SK-N-SH (cell line): ENCODE data around the gene SORL1. TPM values are rescaled to one million over a fixed set of nuclear protein-coding genes. Genes with fewer than 3 reads are reported as not detected.

Source experiments
- CTCF ChIA-PET: fragments of 300-600, 350-600 bp; formaldehyde crosslinking; extraction: SDS; loops from one replicate; lab custom pipeline; 2021; lab: Yijun Ruan, JAX
- POLR2A ChIA-PET: fragments of 350-600 bp; sonication (Branson Sonifier 250); formaldehyde crosslinking; extraction: SDS; loops from one replicate; lab custom pipeline; 2020; ENCODE audit warnings: antibody characterized with exemption, inconsistent platforms; lab: Yijun Ruan, JAX
- DNase-seq: peaks from one replicate; pipeline ENCODE4 v3.0.0; 2012
- H2AFZ ChIP-seq: fragments of 200-600 bp; sonication (generic); 2 replicates; pipeline ENCODE4 v1.8.1; 2016; ENCODE audit warnings: antibody characterized with exemption, mild to moderate bottlenecking, low read depth
- H3F3A ChIP-seq: fragments of 200-600 bp; sonication (generic); replicated peaks from 2 replicates; pipeline ENCODE3; 2016; ENCODE audit warnings: antibody characterized with exemption, mild to moderate bottlenecking; ENCODE audit not compliant: insufficient read depth
- H3K27ac ChIP-seq, 2 experiments: fragments of 200-500 bp in 1 of 2; fragments of 200-600 bp in 1 of 2; sonication (Bioruptor generic) in 1 of 2; sonication (generic), shearing (Covaris generic) in 1 of 2; 2 replicates each; pipeline versions ENCODE4 v1.5.1 to v1.6.1; 2014 to 2016; ENCODE audit warnings: low read depth in 2 of 2, inconsistent platforms in 1 of 2, low read length in 1 of 2, mild to moderate bottlenecking in 1 of 2, mixed read lengths in 1 of 2
- H3K27me3 ChIP-seq: fragments of 200-600 bp; sonication (generic), shearing (Covaris generic); 2 replicates; pipeline ENCODE4 v1.6.1; 2016; ENCODE audit warnings: mixed run types; ENCODE audit not compliant: insufficient read depth
- H3K36me3 ChIP-seq, 2 experiments: fragments of 200-500 bp in 1 of 2; fragments of 200-600 bp in 1 of 2; sonication (Bioruptor generic) in 1 of 2; sonication (generic) in 1 of 2; replicated peaks in 1 of 2; 2 replicates each; pipeline versions ENCODE3 to v1.5.1; 2014 to 2016; ENCODE audit warnings: low read length in 1 of 2, mild to moderate bottlenecking in 1 of 2; ENCODE audit not compliant: insufficient read depth in 2 of 2, control insufficient read depth in 1 of 2
- H3K4me1 ChIP-seq, 2 experiments: fragments of 200-500 bp in 1 of 2; fragments of 200-600 bp in 1 of 2; sonication (Bioruptor generic) in 1 of 2; sonication (generic), shearing (Covaris generic) in 1 of 2; 2 replicates each; pipeline versions ENCODE4 v1.5.1 to v1.6.1; 2014 to 2016; ENCODE audit warnings: low read depth in 1 of 2, low read length in 1 of 2, mixed run types in 1 of 2; ENCODE audit not compliant: insufficient read depth in 2 of 2, control insufficient read depth in 1 of 2
- H3K4me2 ChIP-seq: fragments of 200-600 bp; sonication (generic), shearing (Covaris generic); 2 replicates; pipeline ENCODE4 v1.6.1; 2017; ENCODE audit warnings: mixed run types
- H3K4me3 ChIP-seq, 2 experiments: fragments of 200-500 bp in 1 of 2; fragments of 200-600 bp in 1 of 2; sonication (Bioruptor generic) in 1 of 2; sonication (generic), shearing (Covaris generic) in 1 of 2; 2 replicates each; pipeline versions ENCODE4 v1.5.1 to v1.8.1; 2014 to 2016; ENCODE audit warnings: low read depth in 2 of 2, inconsistent platforms in 1 of 2, low read length in 1 of 2, mild to moderate bottlenecking in 1 of 2, mixed read lengths in 1 of 2, moderate library complexity in 1 of 2
- H3K79me2 ChIP-seq: fragments of 200-600 bp; sonication (generic); 2 replicates; pipeline ENCODE4 v1.8.1; 2017; ENCODE audit warnings: mild to moderate bottlenecking; ENCODE audit not compliant: insufficient read depth
- H3K9ac ChIP-seq: fragments of 200-600 bp; sonication (generic); 2 replicates; pipeline ENCODE4 v1.6.1; 2017; ENCODE audit warnings: mixed run types
- H3K9me2 ChIP-seq: fragments of 200-600 bp; sonication (generic); 2 replicates; pipeline ENCODE4 v1.6.1; 2017; ENCODE audit warnings: mixed run types
- H3K9me3 ChIP-seq: fragments of 200-600 bp; sonication (generic); 2 replicates; pipeline ENCODE4 v1.6.1; 2017; ENCODE audit warnings: mixed run types, mild to moderate bottlenecking, moderate library complexity
- H4K20me1 ChIP-seq: fragments of 200-600 bp; sonication (generic); 2 replicates; pipeline ENCODE4 v1.6.1; 2017; ENCODE audit warnings: mild to moderate bottlenecking, mixed run types; ENCODE audit not compliant: insufficient read depth
- ELF1 ChIP-seq: IDR thresholded peaks from 2 replicates; pipeline ENCODE4 v1.4.0; 2012
- EZH2phosphoT487 ChIP-seq: fragments of 200-600 bp; sonication (generic); IDR thresholded peaks from 2 replicates; pipeline ENCODE4 v1.6.1; 2017; ENCODE audit warnings: low read depth, mixed run types, mild to moderate bottlenecking, antibody characterized with exemption, moderate library complexity, borderline replicate concordance
- FOXJ3 ChIP-seq: sonication (generic); formaldehyde crosslinking; IDR thresholded peaks from 2 replicates; pipeline ENCODE4 v1.5.1; 2020; ENCODE audit warnings: mild to moderate bottlenecking, missing genetic modification reagents
- GATA2 ChIP-seq: sonication (generic); formaldehyde crosslinking; IDR thresholded peaks from 2 replicates; pipeline ENCODE4 v1.5.0; 2020; ENCODE audit warnings: mild to moderate bottlenecking, missing genetic modification reagents
- MEF2A ChIP-seq: IDR thresholded peaks from 2 replicates; pipeline ENCODE4 v1.4.0; 2012; ENCODE audit warnings: low read depth, borderline replicate concordance
- NFIC ChIP-seq: IDR thresholded peaks from 2 replicates; pipeline ENCODE4 v1.4.0; 2012; ENCODE audit warnings: borderline replicate concordance
- POLR2AphosphoS5 ChIP-seq: IDR thresholded peaks from 2 replicates; pipeline ENCODE4 v1.6.1; 2012; ENCODE audit warnings: low read depth, low read length
- RCOR1 ChIP-seq: fragments of 150-350 bp; IDR thresholded peaks from 2 replicates; pipeline ENCODE4 v1.6.1; 2017; ENCODE audit warnings: antibody characterized with exemption, low read length
- RXRA ChIP-seq: IDR thresholded peaks from 2 replicates; pipeline ENCODE4 v1.4.0; 2012; ENCODE audit warnings: low read depth, mild to moderate bottlenecking, borderline replicate concordance
- SIN3A ChIP-seq: IDR thresholded peaks from 2 replicates; pipeline ENCODE4 v1.6.1; 2012; ENCODE audit warnings: low read depth, mild to moderate bottlenecking, low read length, moderate library complexity, borderline replicate concordance
- TCF12 ChIP-seq: IDR thresholded peaks from 2 replicates; pipeline ENCODE4 v1.4.0; 2012
- YY1 ChIP-seq: IDR thresholded peaks from 2 replicates; pipeline ENCODE4 v1.4.0; 2012; ENCODE audit warnings: low read depth, mild to moderate bottlenecking
- WGBS: methylation state at CpG from one replicate; pipeline ENCODE4 v1.1.6; 2017; ENCODE audit warnings: low lambda C conversion rate; 5-methylcytosine and 5-hydroxymethylcytosine counted together
- polyA plus RNA-seq, 3 experiments: library from polyadenylated mRNA; depleted of rRNA; stranded (reverse); fragments of >200 nt; gene quantifications; 2 replicates each; pipeline ENCODE4 v1.2.3, GENCODE V29; 2012
- TF ChIP-seq, protein P1 (sequence below): IDR thresholded peaks from 2 replicates; pipeline ENCODE4 v1.4.0; 2012; ENCODE audit warnings: low read depth
- TF ChIP-seq, protein P2 (sequence below): fragments of 150-350 bp; IDR thresholded peaks from 2 replicates; pipeline ENCODE4 v1.6.1; 2016; ENCODE audit warnings: mild to moderate bottlenecking, low read depth, low read length
- TF ChIP-seq, protein P3 (sequence below): IDR thresholded peaks from 2 replicates; pipeline ENCODE4; 2012
- TF ChIP-seq, protein P4 (sequence below): IDR thresholded peaks from 2 replicates; pipeline ENCODE4 v1.6.1; 2012; ENCODE audit warnings: mild to moderate bottlenecking, low read depth, low read length, moderate library complexity
- TF ChIP-seq, protein P5 (sequence below): IDR thresholded peaks from 2 replicates; pipeline ENCODE4 v1.4.0; 2012; ENCODE audit warnings: low read depth, borderline replicate concordance
- TF ChIP-seq, protein P6 (sequence below): fragments of 200-600 bp; sonication (generic); IDR thresholded peaks from 2 replicates; pipeline ENCODE4 v1.6.1; 2017; ENCODE audit warnings: antibody characterized with exemption, mild to moderate bottlenecking, moderate library complexity

Gene SORL1
- polyA plus RNA-seq, 1 of the 3 experiments (the other 2 are of a cell fraction), result 7.1 TPM

DNA sequence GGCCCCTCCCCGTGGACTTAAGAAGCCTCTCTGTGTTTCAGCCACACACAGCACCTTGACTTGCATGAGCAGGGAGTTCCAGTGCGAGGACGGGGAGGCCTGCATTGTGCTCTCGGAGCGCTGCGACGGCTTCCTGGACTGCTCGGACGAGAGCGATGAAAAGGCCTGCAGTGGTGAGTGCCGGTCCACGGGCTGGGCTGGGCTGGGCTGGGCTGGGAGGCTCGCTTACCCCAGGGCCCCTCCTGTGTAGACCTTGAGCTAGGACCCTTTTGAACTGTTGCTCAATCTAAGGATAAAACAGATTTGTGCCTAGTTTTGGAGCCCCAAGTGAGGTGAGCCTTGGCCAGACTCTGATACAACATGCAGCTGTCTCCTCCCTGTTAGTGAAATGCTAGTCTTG lies 152.0 kb downstream of the SORL1 start:
- Histone ChIP-seq H3K9ac (no peak overlapping the region), H2AFZ (no peak overlapping the region), H3F3A (no peaks in the 10 kb centered on the region), H4K20me1 (no peaks in the 10 kb centered on the region), H3K27me3 (no peaks in the 10 kb centered on the region), H3K9me3 (no peaks in the 10 kb centered on the region), H3K36me3 (peaks cover 0 to 10% of the 10 kb centered on the region in 2 experiments), H3K9me2 (no peaks in the 10 kb centered on the region), H3K27ac (no peak overlapping the region), H3K4me3 (no peak overlapping the region), H3K4me1 (no peaks in the 10 kb centered on the region), H3K79me2 (no peaks in the 10 kb centered on the region), H3K4me2 (no peak overlapping the region)
- ChIA-PET CTCF (interaction anchor here (2.1 kb wide), 1 partner anchor 13 kb away, joined by 6 read pairs; no protein-coding TSS in a partner anchor), POLR2A (no interaction called here)
- WGBS, result 92% methylated on average over 13 of the region's 13 CpGs
- TF ChIP-seq, protein P1, sequence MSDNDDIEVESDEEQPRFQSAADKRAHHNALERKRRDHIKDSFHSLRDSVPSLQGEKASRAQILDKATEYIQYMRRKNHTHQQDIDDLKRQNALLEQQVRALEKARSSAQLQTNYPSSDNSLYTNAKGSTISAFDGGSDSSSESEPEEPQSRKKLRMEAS, result no peak
- TF ChIP-seq NFIC, result no peak
- TF ChIP-seq, protein P2, sequence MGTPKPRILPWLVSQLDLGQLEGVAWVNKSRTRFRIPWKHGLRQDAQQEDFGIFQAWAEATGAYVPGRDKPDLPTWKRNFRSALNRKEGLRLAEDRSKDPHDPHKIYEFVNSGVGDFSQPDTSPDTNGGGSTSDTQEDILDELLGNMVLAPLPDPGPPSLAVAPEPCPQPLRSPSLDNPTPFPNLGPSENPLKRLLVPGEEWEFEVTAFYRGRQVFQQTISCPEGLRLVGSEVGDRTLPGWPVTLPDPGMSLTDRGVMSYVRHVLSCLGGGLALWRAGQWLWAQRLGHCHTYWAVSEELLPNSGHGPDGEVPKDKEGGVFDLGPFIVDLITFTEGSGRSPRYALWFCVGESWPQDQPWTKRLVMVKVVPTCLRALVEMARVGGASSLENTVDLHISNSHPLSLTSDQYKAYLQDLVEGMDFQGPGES, result no peak
- TF ChIP-seq EZH2phosphoT487, result no peak
- TF ChIP-seq, protein P3, sequence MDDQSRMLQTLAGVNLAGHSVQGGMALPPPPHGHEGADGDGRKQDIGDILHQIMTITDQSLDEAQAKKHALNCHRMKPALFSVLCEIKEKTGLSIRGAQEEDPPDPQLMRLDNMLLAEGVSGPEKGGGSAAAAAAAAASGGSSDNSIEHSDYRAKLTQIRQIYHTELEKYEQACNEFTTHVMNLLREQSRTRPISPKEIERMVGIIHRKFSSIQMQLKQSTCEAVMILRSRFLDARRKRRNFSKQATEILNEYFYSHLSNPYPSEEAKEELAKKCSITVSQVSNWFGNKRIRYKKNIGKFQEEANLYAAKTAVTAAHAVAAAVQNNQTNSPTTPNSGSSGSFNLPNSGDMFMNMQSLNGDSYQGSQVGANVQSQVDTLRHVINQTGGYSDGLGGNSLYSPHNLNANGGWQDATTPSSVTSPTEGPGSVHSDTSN, result no peak
- no peak for TF ChIP-seq MEF2A
- no peak for TF ChIP-seq ELF1
- TF ChIP-seq, protein P4, sequence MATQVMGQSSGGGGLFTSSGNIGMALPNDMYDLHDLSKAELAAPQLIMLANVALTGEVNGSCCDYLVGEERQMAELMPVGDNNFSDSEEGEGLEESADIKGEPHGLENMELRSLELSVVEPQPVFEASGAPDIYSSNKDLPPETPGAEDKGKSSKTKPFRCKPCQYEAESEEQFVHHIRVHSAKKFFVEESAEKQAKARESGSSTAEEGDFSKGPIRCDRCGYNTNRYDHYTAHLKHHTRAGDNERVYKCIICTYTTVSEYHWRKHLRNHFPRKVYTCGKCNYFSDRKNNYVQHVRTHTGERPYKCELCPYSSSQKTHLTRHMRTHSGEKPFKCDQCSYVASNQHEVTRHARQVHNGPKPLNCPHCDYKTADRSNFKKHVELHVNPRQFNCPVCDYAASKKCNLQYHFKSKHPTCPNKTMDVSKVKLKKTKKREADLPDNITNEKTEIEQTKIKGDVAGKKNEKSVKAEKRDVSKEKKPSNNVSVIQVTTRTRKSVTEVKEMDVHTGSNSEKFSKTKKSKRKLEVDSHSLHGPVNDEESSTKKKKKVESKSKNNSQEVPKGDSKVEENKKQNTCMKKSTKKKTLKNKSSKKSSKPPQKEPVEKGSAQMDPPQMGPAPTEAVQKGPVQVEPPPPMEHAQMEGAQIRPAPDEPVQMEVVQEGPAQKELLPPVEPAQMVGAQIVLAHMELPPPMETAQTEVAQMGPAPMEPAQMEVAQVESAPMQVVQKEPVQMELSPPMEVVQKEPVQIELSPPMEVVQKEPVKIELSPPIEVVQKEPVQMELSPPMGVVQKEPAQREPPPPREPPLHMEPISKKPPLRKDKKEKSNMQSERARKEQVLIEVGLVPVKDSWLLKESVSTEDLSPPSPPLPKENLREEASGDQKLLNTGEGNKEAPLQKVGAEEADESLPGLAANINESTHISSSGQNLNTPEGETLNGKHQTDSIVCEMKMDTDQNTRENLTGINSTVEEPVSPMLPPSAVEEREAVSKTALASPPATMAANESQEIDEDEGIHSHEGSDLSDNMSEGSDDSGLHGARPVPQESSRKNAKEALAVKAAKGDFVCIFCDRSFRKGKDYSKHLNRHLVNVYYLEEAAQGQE, result no peak
- no peak for TF ChIP-seq TCF12
- no peak for TF ChIP-seq POLR2AphosphoS5
- TF ChIP-seq FOXJ3, result no peak
- TF ChIP-seq, protein P5, sequence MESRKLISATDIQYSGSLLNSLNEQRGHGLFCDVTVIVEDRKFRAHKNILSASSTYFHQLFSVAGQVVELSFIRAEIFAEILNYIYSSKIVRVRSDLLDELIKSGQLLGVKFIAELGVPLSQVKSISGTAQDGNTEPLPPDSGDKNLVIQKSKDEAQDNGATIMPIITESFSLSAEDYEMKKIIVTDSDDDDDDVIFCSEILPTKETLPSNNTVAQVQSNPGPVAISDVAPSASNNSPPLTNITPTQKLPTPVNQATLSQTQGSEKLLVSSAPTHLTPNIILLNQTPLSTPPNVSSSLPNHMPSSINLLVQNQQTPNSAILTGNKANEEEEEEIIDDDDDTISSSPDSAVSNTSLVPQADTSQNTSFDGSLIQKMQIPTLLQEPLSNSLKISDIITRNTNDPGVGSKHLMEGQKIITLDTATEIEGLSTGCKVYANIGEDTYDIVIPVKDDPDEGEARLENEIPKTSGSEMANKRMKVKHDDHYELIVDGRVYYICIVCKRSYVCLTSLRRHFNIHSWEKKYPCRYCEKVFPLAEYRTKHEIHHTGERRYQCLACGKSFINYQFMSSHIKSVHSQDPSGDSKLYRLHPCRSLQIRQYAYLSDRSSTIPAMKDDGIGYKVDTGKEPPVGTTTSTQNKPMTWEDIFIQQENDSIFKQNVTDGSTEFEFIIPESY, result no peak
- TF ChIP-seq RCOR1, result no peak
- no peak for TF ChIP-seq GATA2 (CRISPR knock-in tag)
- no peak for TF ChIP-seq SIN3A
- TF ChIP-seq YY1, result no peak
- no peak for TF ChIP-seq RXRA
- TF ChIP-seq, protein P6, sequence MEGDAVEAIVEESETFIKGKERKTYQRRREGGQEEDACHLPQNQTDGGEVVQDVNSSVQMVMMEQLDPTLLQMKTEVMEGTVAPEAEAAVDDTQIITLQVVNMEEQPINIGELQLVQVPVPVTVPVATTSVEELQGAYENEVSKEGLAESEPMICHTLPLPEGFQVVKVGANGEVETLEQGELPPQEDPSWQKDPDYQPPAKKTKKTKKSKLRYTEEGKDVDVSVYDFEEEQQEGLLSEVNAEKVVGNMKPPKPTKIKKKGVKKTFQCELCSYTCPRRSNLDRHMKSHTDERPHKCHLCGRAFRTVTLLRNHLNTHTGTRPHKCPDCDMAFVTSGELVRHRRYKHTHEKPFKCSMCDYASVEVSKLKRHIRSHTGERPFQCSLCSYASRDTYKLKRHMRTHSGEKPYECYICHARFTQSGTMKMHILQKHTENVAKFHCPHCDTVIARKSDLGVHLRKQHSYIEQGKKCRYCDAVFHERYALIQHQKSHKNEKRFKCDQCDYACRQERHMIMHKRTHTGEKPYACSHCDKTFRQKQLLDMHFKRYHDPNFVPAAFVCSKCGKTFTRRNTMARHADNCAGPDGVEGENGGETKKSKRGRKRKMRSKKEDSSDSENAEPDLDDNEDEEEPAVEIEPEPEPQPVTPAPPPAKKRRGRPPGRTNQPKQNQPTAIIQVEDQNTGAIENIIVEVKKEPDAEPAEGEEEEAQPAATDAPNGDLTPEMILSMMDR, result no peak
- DNase-seq, result no peak
